ENCODE measurements around the gene LZTR1.

- no peak for TF ChIP-seq POLR2AphosphoS5 (IDR thresholded peaks at IDR 0.05)
- TF ChIP-seq CTCF (IDR thresholded peaks at IDR 0.05), result no peak
- TF ChIP-seq POLR2A (IDR thresholded peaks at IDR 0.05), result no peak
- no peak for TF ChIP-seq EP300 (IDR thresholded peaks at IDR 0.05)
These were observed 16.8 kb upstream of the LZTR1 start for GRCh38 chr22:20965104-20965887.

Data from sigmoid colon (tissue), 4 donors.